ENCODE data around the gene SLC2A4.

SLC2A4 gene

DNA sequence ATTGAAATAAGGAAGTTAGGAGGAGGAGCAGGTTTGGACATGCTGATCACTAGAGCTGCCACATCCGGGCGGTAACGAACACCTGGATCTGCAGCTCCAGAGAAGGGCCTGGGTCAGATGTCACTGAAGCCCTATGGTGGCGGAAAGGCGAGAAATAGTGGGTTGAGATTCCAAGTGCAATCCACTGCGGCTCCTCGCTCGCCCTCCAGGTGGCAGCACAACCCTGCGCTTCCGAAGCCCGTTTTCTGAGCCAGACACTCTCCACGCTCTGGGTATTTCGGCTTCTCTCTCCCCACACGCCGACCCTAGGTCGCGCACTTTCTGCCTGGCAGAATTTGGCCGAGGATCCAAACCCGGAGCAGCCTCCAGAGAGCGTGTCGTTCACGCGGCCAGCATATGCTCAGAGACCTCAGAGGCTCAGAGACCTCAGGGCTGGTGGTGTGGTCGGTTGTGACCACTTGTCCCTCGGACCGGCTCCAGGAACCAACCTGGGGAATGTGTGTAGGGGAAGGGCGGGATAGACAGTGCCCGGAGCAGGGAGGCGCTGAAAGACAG, 922 bp upstream of the SLC2A4 start:
- no peaks in the 10 kb centered on the region for H3K4me1 ChIP-seq (ENCODE audit: control insufficient read depth, insufficient read depth, low read length, unreplicated experiment)
- H3K4me3 ChIP-seq (ENCODE audit: low read depth, low read length), result peak overlapping the region; percentile 75
- peaks cover 25% of the 10 kb centered on the region for H3K27me3 ChIP-seq (ENCODE audit: insufficient read depth, low read length)
- H3K27ac ChIP-seq (ENCODE audit: low read depth, low read length), result peak overlapping the region; percentile 53; the same call in 1 of the 2 replicates
- peak overlapping the region; percentile 40 for H2AFZ ChIP-seq (ENCODE audit: low read length, unreplicated experiment)
- H3K36me3 ChIP-seq (ENCODE audit: insufficient read depth, low read length), result no peaks in the 10 kb centered on the region
- no peaks in the 10 kb centered on the region for H3K79me2 ChIP-seq (ENCODE audit: control insufficient read depth, insufficient read depth, low read length, unreplicated experiment)

DNA sequence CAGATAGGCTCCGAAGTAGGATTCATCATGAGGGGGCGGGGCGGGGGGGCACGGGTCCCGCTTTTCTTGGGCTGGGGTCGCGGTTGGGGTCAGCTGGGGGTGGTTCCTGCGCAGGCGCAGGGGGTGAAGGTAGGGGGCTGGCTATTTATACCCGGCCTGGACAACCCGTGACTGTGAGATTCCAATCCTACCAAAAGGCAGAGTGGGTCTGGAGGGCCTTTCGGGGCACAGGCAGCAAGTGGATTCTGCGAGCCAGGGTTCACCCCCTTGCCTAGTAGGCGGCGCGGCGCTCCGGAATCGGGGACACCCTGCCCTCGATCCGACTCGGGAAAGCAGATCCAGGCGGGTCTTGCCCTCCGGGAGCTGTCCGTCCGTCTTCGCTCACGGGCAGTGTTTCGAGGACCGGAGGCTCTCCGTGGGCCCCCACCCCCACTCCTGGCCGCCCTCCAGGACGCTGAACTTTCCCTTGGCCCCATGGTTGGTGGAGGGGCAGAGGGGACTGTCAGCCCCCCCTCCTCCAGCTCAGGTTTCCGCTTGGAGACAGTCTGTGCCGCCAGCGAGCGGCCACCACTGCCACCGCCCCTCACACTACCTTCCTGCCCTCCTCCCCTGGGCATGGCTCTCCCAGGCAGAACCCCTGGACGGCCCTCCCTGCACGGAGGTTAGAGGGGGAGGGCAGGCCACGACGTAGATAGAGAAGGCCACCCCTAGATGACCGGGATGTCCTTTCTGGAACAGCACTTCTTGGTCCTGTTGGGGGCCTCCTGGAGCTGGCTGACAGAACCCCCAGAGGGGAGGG, 634 bp downstream of the SLC2A4 start:
- no peak overlapping the region for H3K27ac ChIP-seq (ENCODE audit: low read depth, low read length)
- H3K4me1 ChIP-seq (ENCODE audit: control insufficient read depth, insufficient read depth, low read length, unreplicated experiment), result no peaks in the 10 kb centered on the region
- H3K4me3 ChIP-seq (ENCODE audit: low read depth, low read length), result peak overlapping the region; percentile 75
- H2AFZ ChIP-seq (ENCODE audit: low read length, unreplicated experiment), result no peak overlapping the region
- peaks cover 36% of the 10 kb centered on the region for H3K27me3 ChIP-seq (ENCODE audit: insufficient read depth, low read length)
- no peaks in the 10 kb centered on the region for H3K79me2 ChIP-seq (ENCODE audit: control insufficient read depth, insufficient read depth, low read length, unreplicated experiment)
- no peaks in the 10 kb centered on the region for H3K36me3 ChIP-seq (ENCODE audit: insufficient read depth, low read length)

DNA sequence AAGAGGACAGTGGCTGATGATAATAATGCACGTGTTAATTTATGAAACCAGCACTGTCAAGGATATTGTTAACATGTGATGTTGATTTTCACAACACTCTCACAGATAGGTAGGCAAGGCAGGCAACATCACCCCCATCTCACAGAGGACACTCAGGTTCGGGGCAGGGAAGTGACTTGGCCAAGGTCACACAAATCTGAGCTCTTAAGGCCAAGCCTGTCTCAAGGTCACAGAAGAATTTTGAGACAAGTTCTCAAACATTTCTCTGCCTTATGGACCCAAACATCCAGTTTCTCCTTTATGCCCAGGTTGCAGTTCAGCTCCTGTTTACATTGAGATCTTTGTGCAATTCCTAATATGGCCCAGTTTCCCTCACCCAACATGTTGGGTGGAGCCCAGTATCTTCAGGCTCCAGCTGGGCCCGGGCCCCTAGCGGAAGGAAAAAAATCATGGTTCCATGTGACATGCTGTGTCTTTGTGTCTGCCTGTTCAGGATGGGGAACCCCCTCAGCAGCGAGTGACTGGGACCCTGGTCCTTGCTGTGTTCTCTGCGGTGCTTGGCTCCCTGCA, 1.3 kb downstream of the SLC2A4 start:
- Histone ChIP-seq H3K4me3 (ENCODE audit: low read depth, low read length) (no peak overlapping the region), H3K27ac (ENCODE audit: low read depth, low read length) (no peak overlapping the region), H3K36me3 (ENCODE audit: insufficient read depth, low read length) (no peaks in the 10 kb centered on the region), H3K4me1 (ENCODE audit: control insufficient read depth, insufficient read depth, low read length, unreplicated experiment) (no peaks in the 10 kb centered on the region), H3K79me2 (ENCODE audit: control insufficient read depth, insufficient read depth, low read length, unreplicated experiment) (no peaks in the 10 kb centered on the region), H3K27me3 (ENCODE audit: insufficient read depth, low read length) (peaks cover 42% of the 10 kb centered on the region), H2AFZ (ENCODE audit: low read length, unreplicated experiment) (no peak overlapping the region)

DNA sequence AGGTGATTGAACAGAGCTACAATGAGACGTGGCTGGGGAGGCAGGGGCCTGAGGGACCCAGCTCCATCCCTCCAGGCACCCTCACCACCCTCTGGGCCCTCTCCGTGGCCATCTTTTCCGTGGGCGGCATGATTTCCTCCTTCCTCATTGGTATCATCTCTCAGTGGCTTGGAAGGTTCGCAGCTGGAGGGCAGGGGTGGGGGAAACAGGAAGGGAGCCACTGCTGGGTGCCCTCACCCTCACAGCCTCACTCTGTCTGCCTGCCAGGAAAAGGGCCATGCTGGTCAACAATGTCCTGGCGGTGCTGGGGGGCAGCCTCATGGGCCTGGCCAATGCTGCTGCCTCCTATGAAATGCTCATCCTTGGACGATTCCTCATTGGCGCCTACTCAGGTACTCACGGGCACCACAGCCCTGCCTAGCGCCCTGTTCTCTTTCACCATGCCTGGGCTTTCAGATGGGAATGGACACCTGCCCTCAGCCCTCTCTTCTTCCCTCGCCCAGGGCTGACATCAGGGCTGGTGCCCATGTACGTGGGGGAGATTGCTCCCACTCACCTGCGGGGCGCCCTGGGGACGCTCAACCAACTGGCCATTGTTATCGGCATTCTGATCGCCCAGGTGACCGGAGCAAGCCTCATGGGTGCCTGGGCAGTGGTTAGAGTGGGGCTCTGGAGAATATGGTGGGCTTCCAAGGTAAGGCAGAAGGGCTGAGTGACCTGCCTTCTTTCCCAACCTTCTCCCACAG, 2.1 kb downstream of the SLC2A4 start:
- Histone ChIP-seq H3K27ac (ENCODE audit: low read depth, low read length) (no peak overlapping the region), H3K4me3 (ENCODE audit: low read depth, low read length) (no peak overlapping the region), H2AFZ (ENCODE audit: low read length, unreplicated experiment) (no peak overlapping the region), H3K4me1 (ENCODE audit: control insufficient read depth, insufficient read depth, low read length, unreplicated experiment) (no peaks in the 10 kb centered on the region), H3K36me3 (ENCODE audit: insufficient read depth, low read length) (no peaks in the 10 kb centered on the region), H3K79me2 (ENCODE audit: control insufficient read depth, insufficient read depth, low read length, unreplicated experiment) (no peaks in the 10 kb centered on the region), H3K27me3 (ENCODE audit: insufficient read depth, low read length) (peaks cover 49% of the 10 kb centered on the region)

DNA sequence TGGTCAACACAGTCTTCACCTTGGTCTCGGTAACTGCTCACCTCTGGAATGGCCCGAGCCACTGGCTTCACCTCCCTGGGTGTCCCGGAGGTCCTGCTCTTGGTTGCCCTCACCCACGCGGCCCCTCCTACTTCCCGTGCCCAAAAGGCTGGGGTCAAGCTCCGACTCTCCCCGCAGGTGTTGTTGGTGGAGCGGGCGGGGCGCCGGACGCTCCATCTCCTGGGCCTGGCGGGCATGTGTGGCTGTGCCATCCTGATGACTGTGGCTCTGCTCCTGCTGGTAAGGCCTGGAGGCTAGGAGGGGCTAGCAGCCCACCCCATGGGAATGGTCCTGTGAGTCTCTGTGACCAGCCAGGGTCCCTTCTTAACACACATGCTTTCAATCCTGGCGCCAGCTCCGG, 3.4 kb downstream of the SLC2A4 start:
- Histone ChIP-seq H3K4me1 (ENCODE audit: control insufficient read depth, insufficient read depth, low read length, unreplicated experiment) (no peaks in the 10 kb centered on the region), H3K27me3 (ENCODE audit: insufficient read depth, low read length) (peaks cover 49% of the 10 kb centered on the region), H3K4me3 (ENCODE audit: low read depth, low read length) (no peak overlapping the region), H3K79me2 (ENCODE audit: control insufficient read depth, insufficient read depth, low read length, unreplicated experiment) (no peaks in the 10 kb centered on the region), H3K36me3 (ENCODE audit: insufficient read depth, low read length) (no peaks in the 10 kb centered on the region), H2AFZ (ENCODE audit: low read length, unreplicated experiment) (no peak overlapping the region), H3K27ac (ENCODE audit: low read depth, low read length) (no peak overlapping the region)

DNA sequence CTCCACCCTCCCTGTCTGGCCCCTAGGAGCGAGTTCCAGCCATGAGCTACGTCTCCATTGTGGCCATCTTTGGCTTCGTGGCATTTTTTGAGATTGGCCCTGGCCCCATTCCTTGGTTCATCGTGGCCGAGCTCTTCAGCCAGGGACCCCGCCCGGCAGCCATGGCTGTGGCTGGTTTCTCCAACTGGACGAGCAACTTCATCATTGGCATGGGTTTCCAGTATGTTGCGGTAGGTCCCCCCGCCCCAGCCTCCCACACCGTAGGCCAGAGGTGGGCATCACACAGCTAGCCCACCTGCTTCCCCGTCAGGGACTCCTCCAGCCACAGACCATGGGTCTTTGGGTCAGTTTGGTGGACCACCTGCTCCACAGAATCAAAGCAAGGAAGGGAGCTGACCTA, 4.2 kb downstream of the SLC2A4 start:
- H2AFZ ChIP-seq (ENCODE audit: low read length, unreplicated experiment), result no peak overlapping the region
- peaks cover 56% of the 10 kb centered on the region for H3K27me3 ChIP-seq (ENCODE audit: insufficient read depth, low read length)
- no peaks in the 10 kb centered on the region for H3K79me2 ChIP-seq (ENCODE audit: control insufficient read depth, insufficient read depth, low read length, unreplicated experiment)
- no peak overlapping the region for H3K27ac ChIP-seq (ENCODE audit: low read depth, low read length)
- no peaks in the 10 kb centered on the region for H3K4me1 ChIP-seq (ENCODE audit: control insufficient read depth, insufficient read depth, low read length, unreplicated experiment)
- no peak overlapping the region for H3K4me3 ChIP-seq (ENCODE audit: low read depth, low read length)
- no peaks in the 10 kb centered on the region for H3K36me3 ChIP-seq (ENCODE audit: insufficient read depth, low read length)

DNA sequence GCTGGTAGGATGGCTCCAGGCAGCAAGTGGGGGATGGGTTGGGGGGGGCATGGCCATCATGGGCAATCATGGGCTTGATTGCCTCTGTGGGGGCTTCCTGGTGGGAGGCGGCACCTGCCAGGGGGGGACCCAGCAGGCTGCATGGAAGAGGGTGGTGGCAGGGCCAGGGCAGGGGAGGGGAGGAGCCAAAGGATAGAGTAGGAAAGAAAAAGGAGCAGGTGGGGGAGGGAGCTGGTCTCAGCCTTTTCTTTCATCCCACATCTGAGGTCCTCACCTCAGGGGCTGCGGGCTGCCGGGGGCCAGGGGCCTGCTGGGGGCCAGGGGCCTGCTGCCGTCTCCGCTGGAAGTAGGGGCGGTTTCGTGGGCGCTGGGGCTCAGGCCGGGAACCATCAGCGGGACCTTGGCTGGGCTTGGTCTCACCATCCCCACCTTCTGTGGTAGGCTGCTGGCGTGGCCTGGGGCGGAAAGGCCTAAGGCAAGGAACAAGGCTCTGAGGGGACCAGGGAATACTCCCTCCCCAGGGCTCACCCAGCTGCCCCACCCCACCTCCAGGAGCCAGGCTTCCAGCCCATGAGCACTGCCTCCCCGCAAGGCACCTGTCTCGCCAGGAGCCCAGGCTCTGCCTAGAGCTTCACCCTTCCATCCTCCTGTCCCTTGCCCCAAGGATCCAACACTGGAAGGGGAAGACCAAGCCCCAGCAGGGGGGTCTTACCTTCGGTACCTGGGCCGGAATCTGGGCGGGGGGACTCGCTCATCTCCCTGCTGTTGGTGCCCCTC, 7.9 kb downstream of the SLC2A4 start:
- H3K27me3 ChIP-seq (ENCODE audit: insufficient read depth, low read length), result peaks cover 64% of the 10 kb centered on the region
- H3K4me1 ChIP-seq (ENCODE audit: control insufficient read depth, insufficient read depth, low read length, unreplicated experiment), result no peaks in the 10 kb centered on the region
- H3K4me3 ChIP-seq (ENCODE audit: low read depth, low read length), result no peak overlapping the region
- H3K36me3 ChIP-seq (ENCODE audit: insufficient read depth, low read length), result no peaks in the 10 kb centered on the region
- H2AFZ ChIP-seq (ENCODE audit: low read length, unreplicated experiment), result no peak overlapping the region
- H3K27ac ChIP-seq (ENCODE audit: low read depth, low read length), result no peak overlapping the region
- H3K79me2 ChIP-seq (ENCODE audit: control insufficient read depth, insufficient read depth, low read length, unreplicated experiment), result no peaks in the 10 kb centered on the region

DNA sequence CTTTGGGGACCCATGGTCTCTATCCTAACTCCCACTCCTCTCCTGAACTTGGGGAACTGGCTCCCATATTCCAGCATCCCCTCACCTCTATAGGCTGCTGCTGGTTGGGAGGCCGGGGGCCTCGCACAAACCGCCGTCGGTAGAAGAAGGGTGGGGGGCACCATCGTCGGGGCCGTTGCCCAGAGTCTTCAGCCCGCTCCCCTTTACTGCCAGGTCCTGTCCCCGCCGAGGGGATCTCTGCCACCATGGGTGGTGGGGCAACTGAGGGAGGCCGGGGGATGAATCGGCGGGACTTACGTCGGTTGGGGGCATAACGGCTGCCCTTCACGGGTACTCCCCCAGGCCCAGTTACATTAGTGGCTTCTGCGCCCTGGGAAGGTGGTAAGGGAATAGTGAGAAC, 8.6 kb downstream of the SLC2A4 start:
- H3K36me3 ChIP-seq (ENCODE audit: insufficient read depth, low read length), result no peaks in the 10 kb centered on the region
- H3K27me3 ChIP-seq (ENCODE audit: insufficient read depth, low read length), result peaks cover 63% of the 10 kb centered on the region
- H3K4me1 ChIP-seq (ENCODE audit: control insufficient read depth, insufficient read depth, low read length, unreplicated experiment), result no peaks in the 10 kb centered on the region
- H3K27ac ChIP-seq (ENCODE audit: low read depth, low read length), result no peak overlapping the region
- H3K79me2 ChIP-seq (ENCODE audit: control insufficient read depth, insufficient read depth, low read length, unreplicated experiment), result no peaks in the 10 kb centered on the region
- no peak overlapping the region for H3K4me3 ChIP-seq (ENCODE audit: low read depth, low read length)
- no peak overlapping the region for H2AFZ ChIP-seq (ENCODE audit: low read length, unreplicated experiment)

DNA sequence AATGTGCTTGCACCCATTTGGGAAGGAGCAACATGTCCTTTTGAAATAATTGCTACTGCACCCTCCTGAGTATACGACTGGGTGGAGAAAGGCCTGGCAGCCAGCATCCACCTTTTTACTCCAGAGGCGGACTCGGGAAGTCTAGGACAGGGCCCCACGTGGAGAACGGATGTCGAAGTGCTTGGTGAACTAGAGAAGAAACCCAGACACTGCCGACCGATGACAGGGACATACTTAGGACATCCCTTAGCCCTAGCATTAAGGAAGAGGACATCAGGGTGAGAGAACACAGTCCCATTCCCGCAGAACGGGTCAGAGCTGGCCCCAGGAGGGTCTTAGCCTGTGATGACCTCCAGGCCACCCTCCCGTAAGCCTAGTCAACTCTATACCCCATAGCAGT, 9.2 kb downstream of the SLC2A4 start:
- H3K27me3 ChIP-seq (ENCODE audit: insufficient read depth, low read length), result peaks cover 62% of the 10 kb centered on the region
- no peak overlapping the region for H2AFZ ChIP-seq (ENCODE audit: low read length, unreplicated experiment)
- H3K4me1 ChIP-seq (ENCODE audit: control insufficient read depth, insufficient read depth, low read length, unreplicated experiment), result no peaks in the 10 kb centered on the region
- no peaks in the 10 kb centered on the region for H3K79me2 ChIP-seq (ENCODE audit: control insufficient read depth, insufficient read depth, low read length, unreplicated experiment)
- no peak overlapping the region for H3K4me3 ChIP-seq (ENCODE audit: low read depth, low read length)
- no peaks in the 10 kb centered on the region for H3K36me3 ChIP-seq (ENCODE audit: insufficient read depth, low read length)
- no peak overlapping the region for H3K27ac ChIP-seq (ENCODE audit: low read depth, low read length)

DNA sequence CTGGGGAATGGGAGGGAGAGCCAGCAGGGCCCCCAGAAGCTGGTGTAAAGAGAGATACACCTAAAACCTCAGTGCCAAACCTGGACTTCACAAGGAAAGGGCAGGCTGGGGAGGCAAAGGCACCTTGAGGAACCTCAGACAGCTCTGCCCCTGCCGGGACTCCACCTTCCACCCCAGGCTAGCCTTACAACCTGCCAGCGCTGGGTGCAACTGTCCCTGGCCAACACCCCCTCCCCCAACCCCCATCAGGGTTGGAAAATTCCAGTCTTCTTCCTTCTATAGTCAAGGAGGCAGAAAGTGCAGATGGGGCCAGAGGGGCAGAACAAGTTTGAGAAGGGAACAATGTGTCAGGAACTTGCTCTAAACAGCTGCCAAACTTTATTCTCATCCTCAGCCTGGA, 10.7 kb downstream of the SLC2A4 start:
- no peaks in the 10 kb centered on the region for H3K36me3 ChIP-seq (ENCODE audit: insufficient read depth, low read length)
- no peak overlapping the region for H3K4me3 ChIP-seq (ENCODE audit: low read depth, low read length)
- no peaks in the 10 kb centered on the region for H3K79me2 ChIP-seq (ENCODE audit: control insufficient read depth, insufficient read depth, low read length, unreplicated experiment)
- no peak overlapping the region for H3K27ac ChIP-seq (ENCODE audit: low read depth, low read length)
- H3K4me1 ChIP-seq (ENCODE audit: control insufficient read depth, insufficient read depth, low read length, unreplicated experiment), result peaks cover 3% of the 10 kb centered on the region
- no peak overlapping the region for H2AFZ ChIP-seq (ENCODE audit: low read length, unreplicated experiment)
- peaks cover 52% of the 10 kb centered on the region for H3K27me3 ChIP-seq (ENCODE audit: insufficient read depth, low read length)

All from ACC112 (cell line).